ENCODE data around the gene SCUBE1.

- TF ChIP-seq CTCF (IDR thresholded peaks at IDR 0.05) (no peak), POLR2A (IDR thresholded peaks at IDR 0.05) (no peak)
Observed at GRCh38 chr22:43310798-43311197, 32.4 kb downstream of the SCUBE1 start.
